Stimulated activated CD4-positive, alpha-beta T cell treated with anti-CD3 and anti-CD28 coated beads, Interleukin-4, amount 100 ng/mL, for 4 hours (primary cell): ENCODE results near the gene KIAA1755.
"Not testable (repeated sequence)": the region's sequence is repeated elsewhere in the genome, so short reads cannot be mapped to it uniquely, and the experiment has no call there.

Source experiments
- DNase-seq, 2 experiments: peaks; one replicate each; pipeline ENCODE4 v3.0.0-alpha.2; 2020

KIAA1755 gene

DNA sequence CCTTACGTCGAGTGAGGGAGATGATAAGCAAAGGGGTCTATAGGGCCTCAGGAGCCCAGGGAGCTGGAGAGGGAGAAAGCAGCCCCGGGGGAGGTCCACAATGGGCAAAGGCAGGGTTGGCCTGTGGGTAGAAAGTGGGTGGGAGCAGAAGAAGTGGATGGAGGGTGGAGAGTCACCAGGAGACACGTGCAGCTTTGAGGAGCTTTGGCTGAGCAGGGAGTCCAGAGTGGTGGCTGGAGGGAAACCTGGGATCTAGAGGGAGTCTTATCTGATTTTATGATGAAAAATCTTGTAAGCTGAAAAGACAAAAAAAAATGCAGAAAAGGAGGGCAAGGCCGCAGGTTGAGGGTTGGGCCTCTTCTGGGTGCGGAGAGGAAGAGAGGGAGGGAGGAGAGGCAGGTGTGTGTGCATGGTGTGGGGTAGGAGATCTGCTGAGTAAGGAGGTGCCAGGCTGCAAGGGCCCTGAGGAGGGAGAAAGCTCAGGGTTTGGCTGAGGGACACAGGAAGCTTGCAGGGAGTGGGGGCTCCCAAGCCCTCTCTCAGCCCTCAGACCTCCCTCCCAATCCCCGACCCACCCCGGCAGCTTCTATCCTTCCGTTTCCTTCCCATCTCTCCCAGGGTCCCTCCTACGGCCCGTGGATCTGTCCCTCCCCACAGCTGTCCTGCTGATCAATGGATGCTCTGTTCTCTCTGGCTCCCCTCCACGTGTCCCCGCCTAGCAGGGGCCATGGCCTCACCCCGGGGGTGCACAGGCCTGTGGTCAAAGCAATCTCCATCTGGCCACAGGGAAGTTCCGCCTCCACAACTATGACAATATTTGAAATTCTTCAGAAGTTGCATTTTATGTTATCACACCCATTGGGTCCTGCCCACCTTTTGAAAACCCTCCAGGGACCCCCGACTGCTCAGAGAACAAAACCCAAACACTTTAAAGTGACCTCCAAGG lies 26.3 kb upstream of the KIAA1755 start:
- no peak for DNase-seq

DNA sequence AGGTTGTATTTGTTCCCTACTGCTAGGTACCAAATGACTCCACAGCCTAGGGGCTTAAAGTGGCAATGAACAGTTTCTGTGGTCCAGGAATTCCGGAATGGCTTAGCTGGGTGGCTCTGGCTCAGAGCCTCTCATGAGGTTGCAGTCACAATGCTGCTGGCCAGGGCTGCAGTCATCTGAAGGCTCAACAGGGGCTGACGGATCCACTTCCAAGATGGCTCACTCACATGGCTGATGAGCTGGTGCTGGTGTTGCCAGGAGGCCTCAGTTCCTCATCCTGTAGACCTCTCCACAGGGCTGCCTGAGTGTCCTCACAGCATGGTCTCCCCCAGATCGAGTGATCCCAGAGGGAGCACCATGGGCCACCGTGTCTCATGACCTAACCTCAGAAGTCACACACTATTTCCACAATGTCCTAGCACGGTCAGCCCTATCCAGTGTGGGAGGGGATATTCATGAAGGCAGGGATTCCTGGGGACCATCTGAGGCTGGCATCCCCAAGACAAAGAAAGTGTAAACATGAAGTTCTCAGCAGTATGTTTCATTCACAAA lies 24.4 kb upstream of the KIAA1755 start:
- DNase-seq, result no peak

DNA sequence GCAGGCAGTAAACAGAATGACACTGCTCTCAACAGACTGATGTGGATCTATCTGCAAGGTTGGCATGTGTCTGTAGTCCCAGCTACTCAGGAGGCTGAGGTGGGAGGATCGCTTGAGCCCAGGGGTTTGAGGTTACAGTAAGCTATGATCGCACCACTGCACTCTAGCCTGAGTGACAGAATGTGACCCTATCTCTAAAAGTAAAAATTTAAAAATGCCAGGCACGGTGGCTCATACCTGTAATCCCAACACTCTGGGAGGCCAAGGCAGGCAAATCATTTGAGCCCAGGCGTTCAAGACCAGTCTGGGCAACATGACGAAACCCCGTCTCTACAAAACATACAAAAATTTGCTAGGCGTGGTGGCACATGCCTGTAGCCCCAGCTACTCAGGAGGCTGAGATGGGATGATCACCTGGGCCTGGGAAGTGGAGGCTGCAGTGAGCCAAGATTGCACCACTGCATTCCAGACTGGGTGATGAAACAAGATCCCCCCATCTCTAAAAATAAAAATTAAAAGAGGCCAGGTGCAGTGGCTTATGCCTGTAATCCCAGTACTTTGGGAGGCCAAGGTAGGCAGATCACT lies 23.6 kb upstream of the KIAA1755 start:
- DNase-seq, result not testable (repeated sequence)

DNA sequence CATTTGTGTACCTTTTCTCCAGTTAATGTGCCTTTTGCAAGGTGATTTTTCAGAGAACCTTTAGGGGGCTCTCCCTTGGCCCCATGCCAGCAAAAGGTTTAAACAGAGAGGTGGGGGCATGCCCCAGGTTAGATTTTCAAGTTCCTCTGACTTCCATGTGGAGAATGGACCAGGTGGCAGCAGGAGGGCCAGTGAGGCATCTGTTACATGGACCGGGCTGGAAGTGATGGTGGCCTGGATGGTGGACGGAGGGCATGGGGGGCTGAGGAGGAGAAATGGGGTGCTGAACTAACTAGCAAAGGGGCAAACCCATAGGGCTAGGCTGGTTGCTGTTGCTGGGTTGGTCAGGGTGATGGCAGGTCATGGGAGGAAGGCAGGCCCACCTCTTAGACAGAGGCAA lies 22.7 kb upstream of the KIAA1755 start:
- DNase-seq, result no peak

DNA sequence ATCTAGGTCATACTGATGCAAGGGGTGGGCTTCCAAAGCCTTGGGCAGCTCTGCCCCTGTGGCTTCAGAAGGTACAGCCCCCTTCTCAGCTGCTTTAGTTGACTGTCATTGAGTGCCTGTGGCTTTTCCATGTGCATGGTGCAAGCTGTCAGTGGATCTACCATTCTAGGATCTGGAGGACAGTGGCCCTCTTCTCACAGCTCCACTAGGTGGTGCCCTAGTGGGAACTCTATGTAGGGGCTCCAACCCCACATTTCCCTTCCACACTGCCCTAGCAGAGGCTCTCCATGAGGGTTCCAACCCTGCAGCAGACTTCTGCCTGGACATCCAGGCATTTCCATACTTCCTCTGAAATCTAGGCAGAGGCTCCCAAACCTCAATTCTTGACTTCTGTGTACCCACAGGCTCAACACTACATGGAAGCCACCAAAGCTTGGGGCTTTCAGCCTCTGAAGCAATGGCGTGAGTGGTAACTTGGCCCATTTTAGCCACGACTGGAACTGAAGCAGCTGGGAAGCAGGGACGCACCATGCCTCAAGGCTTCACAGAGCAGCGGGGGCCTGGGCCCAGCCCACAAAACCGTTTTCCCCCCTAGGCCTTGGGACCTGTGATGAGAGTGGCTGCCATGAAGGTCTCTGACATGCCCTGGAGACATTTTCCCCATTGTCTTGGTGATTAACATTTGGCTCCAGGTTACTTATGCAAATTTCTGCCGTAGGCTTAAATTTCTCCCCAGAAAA lies 20.8 kb upstream of the KIAA1755 start:
- DNase-seq, result not testable (repeated sequence)

DNA sequence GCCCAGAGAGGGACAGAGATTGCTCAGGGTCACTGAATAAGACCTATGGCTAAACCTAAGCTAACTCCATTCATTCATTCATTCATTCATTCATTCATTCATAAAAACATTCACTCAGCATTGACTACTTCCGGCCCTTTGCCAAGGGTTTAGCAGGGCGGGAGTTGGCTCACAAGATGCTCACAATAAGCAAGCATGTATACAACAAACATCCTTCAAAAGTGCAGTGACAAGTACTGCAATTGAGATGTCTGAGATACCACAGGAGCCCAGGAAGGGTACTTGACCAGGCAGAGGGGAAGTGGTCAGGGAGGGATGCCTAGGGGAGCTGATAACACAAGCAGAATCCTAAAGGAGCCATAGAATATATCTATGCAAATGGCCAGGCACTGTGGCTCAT lies 18.2 kb upstream of the KIAA1755 start:
- no peak for DNase-seq

DNA sequence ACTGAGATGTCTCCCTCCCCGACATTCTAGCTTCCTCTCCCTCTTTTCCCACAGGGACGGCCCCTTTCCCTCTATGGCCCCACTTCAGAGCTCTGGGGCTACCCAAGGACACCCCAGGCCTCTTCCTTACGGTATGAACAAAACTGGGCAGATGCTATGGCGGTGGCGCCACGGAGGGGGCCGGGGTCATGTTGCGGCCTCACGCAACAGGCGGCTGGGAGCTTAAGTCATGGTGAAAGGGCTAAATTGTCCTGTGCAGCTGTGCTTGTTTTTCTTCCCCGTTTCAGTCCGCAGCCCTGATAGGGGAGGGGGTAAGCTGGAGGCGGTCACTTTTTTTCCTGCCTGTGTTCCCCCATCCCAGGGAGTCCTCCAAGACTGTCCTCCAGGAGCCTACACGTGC lies 17.6 kb upstream of the KIAA1755 start:
- no peak for DNase-seq

DNA sequence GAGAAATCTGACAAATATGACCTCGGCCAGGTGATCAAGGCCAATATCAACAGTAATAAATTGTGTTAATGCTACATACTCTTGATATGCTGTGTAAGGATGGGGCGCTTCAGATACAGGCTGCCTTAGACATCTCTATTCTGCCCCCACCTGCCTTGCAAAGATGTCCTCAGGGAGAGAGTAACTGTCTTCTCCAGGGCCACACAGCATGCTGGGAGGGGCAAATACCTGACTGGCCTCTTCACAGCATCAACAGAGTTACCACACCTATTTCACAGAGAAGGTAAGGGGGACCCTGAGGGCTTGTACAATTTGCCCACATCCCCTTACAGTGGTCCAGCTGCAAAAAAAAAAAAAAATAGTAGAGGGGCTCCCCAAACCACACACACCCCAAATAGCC lies 17.2 kb upstream of the KIAA1755 start:
- no peak for DNase-seq

DNA sequence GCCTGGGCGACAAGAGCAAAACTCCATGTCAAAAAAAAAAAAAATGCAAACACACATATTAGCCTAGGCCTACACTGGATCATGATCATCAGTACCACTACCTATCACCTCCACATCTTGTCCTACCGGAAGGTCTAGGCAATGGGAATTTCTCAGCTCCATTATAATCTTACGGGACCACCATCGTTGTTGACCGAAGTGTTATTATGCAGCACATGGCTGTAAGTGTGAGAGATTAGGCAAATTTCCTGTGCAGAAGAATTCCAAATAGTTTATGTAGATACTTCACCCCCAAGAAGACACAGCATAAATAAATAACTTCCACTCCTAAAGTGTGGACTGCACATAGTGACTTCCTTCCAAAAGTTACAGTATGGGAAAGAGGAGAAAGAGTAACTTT lies 16.8 kb upstream of the KIAA1755 start:
- DNase-seq, result no peak

DNA sequence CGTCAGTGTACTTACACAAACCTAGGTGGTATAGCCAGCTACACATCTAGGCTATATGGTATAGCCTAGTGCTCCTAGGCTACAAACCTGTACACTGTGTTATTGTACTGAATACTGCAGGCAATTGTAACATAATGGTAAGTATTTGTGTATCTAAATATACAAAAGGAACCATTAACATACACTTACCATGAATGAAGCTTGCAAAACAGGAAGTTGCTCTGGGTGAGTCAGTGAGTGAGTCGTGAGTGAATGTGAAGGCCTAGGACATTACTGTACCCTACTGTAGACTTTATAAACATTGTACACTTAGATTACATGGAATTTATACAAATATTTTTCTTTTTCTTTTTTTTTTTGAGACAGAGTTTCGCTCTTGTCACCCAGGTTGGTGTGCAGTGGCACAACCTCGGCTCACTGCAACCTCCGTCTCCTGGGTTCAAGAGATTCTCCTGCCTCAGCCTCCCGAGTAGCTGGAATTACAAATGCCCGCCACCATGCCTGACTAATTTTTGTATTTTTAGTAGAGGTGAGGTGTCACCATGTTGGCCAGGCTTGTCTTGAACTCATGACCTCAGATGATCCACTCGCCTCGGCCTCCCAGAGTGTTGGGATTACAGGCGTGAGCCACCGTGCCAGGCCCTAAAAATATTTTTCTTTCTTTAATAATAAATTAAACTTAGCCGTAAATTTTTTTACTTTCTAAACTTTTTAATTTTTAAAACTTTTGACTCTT lies 15.4 kb upstream of the KIAA1755 start:
- DNase-seq, result no peak

DNA sequence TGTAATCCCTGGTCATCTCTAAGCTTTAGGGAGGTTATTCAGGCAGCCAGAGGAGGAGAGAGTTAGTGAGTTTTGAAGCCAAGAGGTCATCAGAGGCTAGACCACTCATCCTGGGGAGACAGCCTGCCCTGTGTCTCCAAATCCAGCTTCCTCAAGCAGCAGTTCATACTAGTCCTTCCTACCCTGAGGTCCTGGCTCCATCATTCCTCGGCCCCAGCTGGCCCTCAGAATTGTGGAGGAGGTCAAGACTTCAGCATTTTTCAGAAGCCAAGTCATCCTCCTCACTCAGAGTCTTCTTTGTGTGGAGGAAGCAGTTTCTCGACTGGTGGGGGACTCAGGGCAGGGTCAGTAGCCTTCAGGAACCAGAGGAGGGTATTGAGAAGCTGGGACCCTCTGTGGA lies 12.4 kb upstream of the KIAA1755 start:
- no peak for DNase-seq

DNA sequence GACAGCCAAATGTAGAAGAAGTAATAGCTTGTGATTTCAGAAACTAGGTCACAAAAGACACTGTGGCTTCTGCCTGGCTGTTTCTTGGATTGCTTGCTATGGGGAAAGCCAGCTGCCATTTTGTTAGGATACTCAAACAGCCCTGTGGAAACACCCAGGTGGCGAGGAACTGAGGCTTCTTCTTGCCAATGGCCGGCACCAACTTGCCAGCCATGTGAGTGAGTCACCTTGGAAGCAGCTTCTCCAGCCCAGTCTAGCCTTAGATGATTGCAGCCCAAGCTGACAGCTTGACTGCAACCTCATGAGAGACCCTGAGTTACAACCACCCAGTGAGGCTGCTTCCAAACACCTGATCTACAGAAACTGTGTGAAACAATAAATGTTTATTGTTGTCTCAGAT lies 11.9 kb upstream of the KIAA1755 start:
- DNase-seq, result no peak

DNA sequence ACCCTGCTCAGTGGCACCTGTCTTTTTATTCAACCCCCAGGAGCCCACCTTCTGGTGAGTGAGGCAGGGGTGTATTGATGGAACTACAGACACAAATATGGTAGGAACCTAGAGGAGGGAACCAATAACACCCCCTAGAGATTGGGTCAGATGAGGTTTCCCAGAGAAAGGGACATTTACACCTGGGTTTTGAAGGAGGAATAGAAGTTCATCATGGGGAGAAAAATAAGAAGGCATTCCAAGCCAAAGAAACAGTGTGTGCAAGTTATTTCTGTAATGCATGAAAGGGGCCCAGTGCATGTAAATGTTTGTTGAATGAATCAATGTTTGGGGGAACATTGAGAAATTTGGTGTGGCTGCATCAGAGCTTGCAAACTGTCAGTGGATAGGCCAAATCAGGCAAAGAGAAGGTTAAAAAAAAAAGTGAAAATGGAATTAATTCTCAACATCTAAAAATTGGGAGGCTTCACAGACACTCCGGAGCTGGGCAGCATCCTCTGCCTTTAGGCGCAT lies 11.1 kb upstream of the KIAA1755 start:
- no peak for DNase-seq

DNA sequence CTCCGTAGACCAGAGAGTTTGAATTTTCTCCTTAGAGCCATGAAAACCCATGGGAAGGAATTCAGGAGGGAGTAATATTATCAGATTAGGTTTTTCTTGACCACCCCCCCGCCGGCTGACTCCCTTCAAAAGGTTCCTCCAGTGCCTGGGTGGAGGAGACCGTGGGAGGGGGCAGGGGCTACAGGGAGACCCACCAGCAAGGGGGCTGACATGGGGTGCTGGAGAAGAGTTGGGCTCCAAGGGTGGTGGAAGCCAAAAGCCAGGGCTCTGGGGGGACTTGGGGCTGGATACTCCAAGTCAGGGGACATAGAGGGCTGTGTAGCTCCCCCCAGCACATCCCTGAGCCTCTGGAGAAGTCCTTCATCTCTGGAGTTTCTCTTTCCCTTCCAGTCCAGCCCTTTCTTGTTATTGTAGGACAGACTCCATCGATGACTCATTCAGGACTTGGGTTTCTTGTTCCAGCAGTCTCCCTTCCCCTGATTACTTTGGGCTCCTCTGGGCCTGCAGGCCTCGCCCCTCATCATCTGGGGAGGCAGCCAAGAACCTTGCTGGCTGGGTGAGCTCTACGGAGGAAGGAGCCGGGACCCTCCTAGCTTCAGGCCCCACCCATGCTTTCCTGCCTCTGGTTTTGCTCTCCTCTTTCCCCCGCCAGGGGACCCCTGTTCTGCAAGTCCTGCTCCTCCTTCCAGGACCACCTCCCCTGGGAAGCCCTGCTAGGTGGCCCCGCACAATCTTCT lies 10.5 kb upstream of the KIAA1755 start:
- no peak for DNase-seq

DNA sequence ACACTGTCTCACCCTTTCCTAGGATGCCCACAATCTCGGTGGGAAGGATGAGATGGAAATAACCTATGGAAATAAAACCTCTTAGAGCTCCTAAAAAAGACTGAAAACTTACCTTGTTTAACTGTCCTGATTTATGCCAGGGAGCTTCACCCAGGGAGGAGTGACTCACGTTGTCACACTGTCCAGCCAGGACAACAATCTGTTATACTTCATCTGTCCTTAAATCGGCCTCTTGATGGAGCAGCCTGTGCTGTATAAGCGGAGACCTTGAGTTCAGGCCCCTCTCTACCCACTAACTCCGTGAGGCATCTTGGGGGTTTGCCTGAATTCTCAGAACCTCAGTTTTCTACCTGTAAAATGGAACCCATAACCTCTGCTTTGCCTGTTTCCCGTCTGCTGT lies 9.2 kb upstream of the KIAA1755 start:
- no peak for DNase-seq

DNA sequence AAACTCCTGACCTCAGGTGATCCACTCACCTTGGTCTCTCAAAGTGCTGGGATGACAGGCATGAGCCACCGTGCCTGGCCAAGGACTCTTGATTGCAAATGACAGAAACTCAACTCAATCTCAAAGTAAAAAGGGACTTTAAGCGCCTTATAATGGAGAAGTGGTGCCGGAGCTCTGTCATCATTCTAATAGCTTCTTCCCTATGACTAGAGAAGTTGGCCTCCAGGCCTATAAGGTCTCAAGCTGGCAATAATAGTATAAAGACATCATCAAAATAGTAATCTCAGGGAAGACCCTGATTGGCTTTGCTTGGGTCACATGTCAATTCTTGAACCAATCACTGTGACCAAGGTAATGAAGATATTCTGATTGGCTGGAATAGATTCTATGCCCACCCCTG lies 8.5 kb upstream of the KIAA1755 start:
- DNase-seq, result no peak

DNA sequence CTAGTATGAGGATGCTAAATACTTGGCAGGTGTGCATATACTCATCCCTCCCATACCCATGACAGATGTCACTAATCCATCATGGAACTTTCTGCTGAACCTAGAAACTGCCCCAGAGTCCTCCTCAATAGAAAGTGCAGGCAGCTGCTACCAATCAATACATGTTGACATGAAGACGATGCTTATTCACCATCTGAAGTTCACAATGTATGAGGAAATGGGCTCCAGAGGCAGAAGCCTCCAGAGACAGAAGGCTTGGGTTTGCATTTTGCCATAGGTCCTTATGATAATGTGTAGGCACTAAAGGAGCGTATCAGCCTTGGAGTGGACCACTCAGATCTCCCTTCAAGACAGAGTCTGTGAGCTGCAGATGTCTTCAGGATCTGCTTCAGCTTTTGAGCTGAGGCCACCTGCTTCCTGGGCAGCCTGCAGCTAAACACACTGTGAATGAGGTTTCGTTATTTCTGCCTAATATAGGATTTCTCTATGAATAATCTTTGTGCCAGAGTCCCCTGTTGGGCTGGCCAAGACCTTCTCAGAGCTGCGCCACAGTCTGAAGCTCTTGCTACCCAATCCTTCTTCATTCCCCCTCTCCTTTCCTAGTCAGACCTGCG lies 7.5 kb upstream of the KIAA1755 start:
- no peak for DNase-seq

DNA sequence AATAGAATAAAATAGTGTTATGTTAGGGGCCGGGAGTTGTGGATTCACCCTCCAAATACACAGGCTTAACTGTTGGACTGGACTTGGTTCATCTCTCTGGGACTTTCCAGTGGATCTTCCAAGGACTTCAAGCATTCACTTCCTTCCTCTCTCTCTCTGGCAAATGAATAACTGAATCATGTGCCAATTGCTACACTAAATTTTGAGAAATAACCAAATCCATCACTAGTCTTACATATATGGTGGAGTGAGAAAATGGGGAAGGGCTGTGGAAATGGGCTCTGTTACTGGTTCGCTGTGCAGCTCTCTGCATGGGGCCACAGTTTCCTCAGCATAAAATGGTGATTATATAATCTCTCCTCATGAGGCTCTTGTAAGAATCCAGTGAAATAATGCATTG lies 6.8 kb upstream of the KIAA1755 start:
- no peak for DNase-seq

DNA sequence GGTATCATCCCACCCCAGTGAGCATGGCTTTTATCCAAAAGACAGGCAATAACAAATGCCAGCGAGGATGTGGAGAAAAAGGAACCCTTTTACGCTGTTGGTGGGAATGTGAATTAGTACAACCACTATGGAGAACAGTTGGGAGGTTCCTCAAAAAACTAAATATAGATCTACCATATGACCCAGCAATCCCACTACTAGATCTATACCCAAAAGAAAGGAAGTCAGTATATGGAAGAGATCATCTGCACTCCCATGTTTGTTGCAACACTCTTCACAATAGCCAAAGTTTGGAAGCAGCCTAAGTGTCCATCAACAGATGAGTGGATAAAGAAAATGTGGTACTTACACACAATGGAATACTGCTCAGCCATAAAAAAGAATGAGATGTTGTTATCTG lies 5.9 kb upstream of the KIAA1755 start:
- DNase-seq, result no peak

DNA sequence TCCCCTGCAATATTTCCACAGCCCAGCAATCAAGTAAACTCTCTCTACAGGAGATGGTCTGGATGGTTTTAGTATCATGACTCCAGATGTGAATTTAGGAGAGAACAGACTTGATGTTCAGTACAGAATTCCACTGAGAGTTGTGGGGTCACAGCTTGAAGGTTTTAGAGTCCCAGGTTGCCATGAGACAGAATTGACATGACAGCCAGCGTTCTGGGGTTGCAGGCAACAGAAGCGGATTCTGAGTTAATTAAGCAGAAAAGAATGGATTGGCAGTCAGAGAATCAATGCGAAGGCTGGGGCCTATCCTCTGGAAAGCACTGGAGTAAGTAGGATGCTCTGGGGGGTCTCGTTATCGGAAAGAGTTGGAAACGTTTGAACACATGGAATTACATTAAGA lies 2.4 kb upstream of the KIAA1755 start:
- no peak for DNase-seq

DNA sequence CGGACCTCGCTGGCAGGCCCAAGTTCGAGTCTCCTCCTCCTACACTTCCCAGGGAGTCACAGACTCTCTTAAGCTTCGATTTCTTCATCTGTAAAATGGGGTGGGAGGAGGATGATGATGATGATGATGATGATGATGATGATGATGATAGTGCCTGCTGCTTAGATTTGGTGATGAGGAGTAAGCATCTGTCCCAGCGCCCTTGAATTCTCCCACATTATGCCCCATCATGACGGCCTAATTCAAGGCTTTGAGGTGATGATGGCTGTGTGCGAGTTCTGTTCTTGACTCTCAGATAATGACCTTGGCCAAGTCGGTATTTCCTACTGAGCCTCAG lies 487 bp upstream of the KIAA1755 start:
- no peak for DNase-seq

DNA sequence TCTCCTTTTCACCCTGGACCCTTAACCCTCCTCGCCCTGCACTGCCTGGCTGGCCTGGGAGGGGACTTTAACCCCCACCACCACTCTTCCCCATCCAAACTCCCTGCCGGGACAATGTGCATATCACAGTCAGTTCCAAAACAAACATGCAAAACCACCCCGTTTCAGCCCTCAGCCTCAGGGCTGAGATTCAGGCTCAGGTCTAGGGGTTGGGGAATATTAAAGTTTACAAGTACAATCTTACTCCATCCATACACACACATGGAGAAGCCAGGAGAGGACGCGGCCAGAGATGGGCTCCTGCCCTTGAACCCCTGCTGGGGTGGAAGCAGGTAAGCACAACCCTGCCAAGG lies 534 bp downstream of the KIAA1755 start:
- no peak for DNase-seq
